SU-DHL-6 (cell line): Measurements from ENCODE around the gene PTPN4.

ENCODE experiments used
- CTCF ChIP-seq: fragments of 200-600 bp; sonication (generic); IDR thresholded peaks from one replicate; pipeline ENCODE4 v1.5.1; 2017; ENCODE audit warnings: antibody characterized with exemption, mild to moderate bottlenecking, low read length, moderate library complexity; ENCODE audit not compliant: insufficient read depth, poor library complexity, severe bottlenecking
- EZH2phosphoT487 ChIP-seq: fragments of 200-600 bp; sonication (generic), shearing (Covaris generic); conservative IDR thresholded peaks from 2 replicates; pipeline ENCODE4 v1.6.1; 2018; ENCODE audit warnings: mild to moderate bottlenecking, antibody characterized with exemption, low read length, moderate library complexity, mixed read lengths

DNA sequence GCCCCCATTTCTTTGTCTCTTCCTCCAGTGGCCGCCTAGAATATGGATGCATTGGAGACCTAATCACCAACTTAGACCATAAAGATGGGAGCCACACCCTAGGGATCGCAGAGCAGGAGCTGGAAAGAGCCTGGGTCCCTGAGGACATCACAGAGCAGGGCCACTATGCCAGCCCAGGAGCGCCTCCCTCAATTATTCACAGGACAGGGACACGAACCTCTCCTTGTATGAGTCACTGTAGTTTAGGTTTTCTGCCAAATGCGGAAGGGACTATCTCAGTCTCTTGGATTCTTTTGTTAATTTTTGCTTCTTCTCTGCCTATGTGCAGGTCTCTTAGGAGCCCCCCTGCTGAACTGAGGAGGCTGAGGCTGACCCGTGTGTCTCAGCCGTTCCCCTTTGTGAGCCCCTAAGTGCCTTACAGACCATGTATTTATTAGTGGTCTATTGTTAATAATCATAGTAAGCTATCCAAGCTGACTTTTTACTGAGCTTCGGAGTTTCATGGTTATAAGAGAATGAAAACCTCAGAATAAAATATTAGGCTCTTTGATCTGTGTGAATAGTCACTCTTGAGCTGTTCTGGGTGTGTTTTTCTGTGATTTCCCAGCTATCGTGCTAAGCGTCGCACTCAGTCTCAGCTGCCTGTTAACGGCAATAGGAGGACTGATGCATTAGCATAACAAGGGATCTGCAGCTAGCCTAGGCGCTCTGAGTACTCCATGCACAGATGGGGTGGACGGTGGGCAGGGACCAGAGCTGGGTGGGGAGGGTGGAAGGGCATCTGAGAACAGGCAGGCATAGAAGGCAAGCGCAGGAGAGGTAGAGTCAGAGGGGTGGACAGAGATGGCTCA lies 12.7 kb upstream of the PTPN4 start:
- TF ChIP-seq CTCF (no peak), EZH2phosphoT487 (no peak)
